ENCODE data around the gene CPD.
"Not testable (repeated sequence)": the region's sequence is repeated elsewhere in the genome, so short reads cannot be mapped to it uniquely, and the experiment has no call there.

Gene CPD

DNA sequence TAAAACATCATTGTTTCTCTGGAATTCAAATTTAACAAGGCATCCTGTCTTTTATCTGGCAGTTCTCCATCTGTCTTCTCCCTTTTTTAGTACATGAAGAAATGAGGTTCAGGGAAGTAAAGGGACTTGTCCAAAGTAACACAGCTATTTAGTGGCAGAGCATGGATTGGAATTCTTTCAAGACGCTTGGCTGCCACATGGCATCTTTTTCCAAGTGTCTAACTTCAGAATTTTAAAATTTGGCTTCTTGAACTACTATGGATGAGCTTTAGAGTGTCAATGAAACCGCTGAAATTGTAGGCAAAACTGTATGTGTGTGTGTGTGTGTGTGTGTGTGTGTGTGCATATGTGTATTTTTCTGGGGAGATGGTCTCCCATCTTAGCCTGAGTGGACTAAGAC lies 39.6 kb upstream of the CPD start:
- DNase-seq (ENCODE audit: low spot score): no peak
- TF ChIP-seq, protein P1, sequence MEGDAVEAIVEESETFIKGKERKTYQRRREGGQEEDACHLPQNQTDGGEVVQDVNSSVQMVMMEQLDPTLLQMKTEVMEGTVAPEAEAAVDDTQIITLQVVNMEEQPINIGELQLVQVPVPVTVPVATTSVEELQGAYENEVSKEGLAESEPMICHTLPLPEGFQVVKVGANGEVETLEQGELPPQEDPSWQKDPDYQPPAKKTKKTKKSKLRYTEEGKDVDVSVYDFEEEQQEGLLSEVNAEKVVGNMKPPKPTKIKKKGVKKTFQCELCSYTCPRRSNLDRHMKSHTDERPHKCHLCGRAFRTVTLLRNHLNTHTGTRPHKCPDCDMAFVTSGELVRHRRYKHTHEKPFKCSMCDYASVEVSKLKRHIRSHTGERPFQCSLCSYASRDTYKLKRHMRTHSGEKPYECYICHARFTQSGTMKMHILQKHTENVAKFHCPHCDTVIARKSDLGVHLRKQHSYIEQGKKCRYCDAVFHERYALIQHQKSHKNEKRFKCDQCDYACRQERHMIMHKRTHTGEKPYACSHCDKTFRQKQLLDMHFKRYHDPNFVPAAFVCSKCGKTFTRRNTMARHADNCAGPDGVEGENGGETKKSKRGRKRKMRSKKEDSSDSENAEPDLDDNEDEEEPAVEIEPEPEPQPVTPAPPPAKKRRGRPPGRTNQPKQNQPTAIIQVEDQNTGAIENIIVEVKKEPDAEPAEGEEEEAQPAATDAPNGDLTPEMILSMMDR (IDR thresholded peaks at IDR 0.05; ENCODE audit: extremely low read depth, missing control alignments): no peak

DNA sequence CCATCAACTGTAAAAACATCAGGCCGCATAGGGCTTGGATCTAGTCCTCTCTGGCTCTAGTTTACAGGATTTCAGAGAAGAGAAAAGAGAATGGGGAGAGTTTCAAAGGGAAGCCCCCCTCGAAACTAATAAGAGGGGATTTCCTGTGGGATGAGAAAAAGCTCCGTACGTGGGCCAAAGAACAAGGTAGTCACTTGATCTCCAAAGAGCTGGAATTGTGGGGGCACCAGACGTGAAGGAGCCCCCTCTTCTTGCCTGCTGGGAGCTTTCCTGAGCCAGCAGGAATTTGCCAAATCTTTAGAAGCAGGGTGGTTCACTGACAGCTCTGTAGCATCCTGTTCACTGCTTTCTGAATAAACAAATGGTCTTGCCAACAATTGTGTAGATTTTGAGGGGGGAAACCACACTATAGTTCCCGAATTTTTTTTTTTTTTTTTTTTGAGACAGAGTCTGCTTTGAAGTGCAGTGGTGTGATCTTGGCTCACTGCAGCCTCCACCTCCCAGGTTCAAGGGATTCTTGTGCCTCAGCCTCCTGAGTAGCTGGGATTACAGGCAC lies 37.8 kb upstream of the CPD start:
- DNase-seq (ENCODE audit: low spot score): no peak
- TF ChIP-seq, protein P1 (IDR thresholded peaks at IDR 0.05; ENCODE audit: extremely low read depth, missing control alignments): no peak

DNA sequence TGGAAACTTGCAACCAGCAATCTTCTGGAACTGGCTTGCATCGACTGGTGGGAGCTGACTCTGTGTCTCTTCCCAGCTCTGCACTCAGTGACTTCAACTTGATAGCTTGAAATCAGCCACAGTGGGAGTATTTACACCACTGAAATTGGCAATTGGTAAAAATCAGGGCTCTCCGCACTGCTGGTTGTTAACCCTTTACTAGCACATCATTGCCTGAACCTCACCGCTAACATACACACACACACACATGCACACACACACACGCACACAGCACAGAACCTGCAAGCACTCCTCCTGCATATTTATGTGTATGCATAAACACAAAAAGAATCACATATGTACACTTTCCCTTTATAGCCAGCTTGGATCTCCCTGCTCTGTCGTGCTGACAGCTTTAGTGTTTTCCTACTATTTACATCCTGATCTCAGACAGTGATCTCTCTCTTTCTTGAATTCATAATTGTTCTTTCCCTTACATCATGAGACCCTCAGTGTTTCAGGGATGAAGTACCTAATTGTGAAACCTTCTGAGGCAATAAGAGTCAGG lies 37.0 kb upstream of the CPD start:
- TF ChIP-seq, protein P1 (IDR thresholded peaks at IDR 0.05; ENCODE audit: extremely low read depth, missing control alignments): no peak
- DNase-seq (ENCODE audit: low spot score): no peak

DNA sequence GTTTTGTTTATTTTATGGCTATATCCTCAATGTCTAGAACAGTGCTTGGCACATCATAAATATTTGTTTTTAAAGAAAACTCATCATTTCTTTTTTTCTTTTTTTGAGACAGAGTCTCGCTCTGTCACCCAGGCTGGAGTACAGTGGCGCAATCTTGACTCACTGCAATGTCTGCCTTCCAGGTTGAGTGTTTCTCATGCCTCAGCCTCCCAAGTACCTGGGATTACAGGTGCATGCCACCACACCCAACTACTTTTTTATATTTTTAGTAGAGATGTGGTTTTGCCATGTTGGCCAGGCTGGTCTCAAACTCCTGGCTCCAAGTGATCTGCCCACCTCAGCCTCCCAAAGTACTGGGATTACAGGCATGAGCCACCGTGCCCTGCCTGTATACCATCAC lies 35.5 kb upstream of the CPD start:
- not testable (repeated sequence) for DNase-seq (ENCODE audit: low spot score)

DNA sequence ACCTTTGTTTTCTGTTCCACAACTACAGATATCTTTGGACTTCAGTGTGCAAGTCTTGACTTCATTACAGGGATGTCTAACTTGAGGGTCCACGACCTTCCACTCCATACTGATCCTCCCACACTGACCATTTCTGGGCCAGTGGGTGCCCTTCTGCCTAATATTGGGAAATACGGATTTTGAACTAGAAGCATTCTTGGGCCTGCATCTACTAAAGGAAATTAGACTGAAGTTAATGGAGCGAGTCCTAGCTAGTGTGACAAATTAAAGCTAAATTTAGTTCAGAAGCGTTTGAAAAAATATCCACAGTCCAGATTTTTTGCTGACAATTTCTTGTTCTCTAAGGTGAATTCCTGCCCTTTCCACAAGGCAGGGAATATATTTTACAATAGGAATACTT lies 34.9 kb upstream of the CPD start:
- no peak for DNase-seq (ENCODE audit: low spot score)
- TF ChIP-seq, protein P1 (IDR thresholded peaks at IDR 0.05; ENCODE audit: extremely low read depth, missing control alignments): no peak

DNA sequence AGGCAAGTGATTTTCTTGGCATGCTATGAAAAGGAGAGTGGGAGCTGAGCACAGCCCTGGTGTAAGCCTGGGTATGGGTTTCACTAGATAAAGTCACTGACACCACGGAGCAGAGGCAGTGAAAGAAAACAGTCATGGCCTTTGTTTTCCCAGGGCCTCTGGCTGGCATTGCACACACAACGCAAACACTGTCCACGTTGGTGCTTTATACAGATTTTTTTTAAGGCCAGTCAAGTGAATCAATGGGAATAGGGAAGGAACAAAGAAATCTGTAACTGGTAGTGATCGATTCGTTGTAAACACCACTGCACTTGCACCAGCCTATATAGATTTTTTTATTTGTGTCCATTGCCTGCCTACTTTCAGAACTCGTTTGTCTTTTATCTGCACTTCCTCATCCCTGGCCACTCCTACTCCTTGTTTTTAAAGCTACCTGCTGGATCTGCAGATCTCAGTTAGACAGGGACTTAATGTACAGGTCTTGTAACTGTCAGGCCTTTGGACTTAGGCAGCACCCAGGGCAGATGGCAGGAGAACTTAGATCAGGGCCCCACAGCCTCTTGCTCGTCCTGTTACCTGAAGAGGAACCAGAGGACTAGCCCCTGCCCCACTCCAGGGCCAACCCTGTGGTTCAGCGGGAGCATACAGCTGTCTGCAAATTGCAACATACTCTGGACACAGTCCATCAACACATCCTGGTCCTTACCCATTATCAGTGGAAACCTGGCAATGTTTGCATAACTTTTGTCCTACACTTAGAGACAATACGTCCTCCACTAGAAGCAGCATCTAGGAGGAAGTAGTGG lies 34.2 kb upstream of the CPD start:
- TF ChIP-seq, protein P1 (IDR thresholded peaks at IDR 0.05; ENCODE audit: extremely low read depth, missing control alignments): no peak
- DNase-seq (ENCODE audit: low spot score): no peak

DNA sequence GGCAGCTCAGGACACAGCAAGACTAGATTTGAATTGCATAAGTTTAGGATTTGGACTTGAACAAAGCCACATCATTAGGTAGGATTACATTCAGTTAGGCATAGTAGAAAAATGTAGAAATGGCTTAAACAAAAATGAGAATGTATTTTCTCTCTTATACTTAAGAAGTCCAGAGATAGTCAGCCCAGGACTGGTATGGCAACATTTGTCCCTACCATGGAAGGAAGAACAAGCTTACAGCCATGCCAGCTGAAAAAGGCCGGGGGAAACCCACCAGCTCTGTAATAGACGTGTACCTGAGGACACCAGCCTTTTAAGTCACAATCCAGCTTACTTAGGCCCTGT lies 33.7 kb upstream of the CPD start:
- TF ChIP-seq, protein P1 (IDR thresholded peaks at IDR 0.05; ENCODE audit: extremely low read depth, missing control alignments): no peak
- DNase-seq (ENCODE audit: low spot score): no peak
